ENCODE data around the gene ZNF678. TPM values are rescaled to one million over a fixed set of nuclear protein-coding genes. Genes with fewer than 3 reads are reported as not detected.

The ZNF678 gene
- total RNA-seq, 1 donor from 2014 or later = 20.3 TPM

DNA sequence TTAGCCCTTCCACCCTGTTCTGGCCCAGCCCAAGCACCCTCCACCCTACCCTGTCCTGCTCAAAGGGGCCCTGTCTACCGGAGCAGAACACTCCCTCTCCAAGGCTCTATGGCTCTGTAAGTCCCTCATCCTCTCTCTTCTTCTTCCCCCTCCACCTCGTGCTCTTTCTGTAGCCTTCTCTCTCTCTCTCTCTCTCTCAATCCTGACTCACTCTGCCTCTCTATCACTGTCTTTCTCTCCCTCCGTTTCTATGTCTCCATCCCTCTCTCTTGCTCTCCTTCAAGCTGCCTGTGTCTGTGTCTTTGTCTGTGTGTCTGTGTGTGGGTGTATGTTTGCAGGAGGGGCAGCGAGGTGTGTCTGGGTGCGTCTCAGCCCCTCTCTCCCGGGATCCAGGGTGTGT, 1.3 kb upstream of the ZNF678 start:
- ChIA-PET CTCF (interaction anchor here (1.3 to 3.1 kb wide), 2 partner anchors 11 to 19 kb away, joined by 3 to 16 read pairs; no protein-coding TSS in a partner anchor), POLR2A (no interaction called here)
- ATAC-seq (ENCODE audit: low read depth) (no peak), DNase-seq (no peak)
- peaks cover 8% of the 10 kb centered on the region for H3K27me3 Mint-ChIP-seq
- no peak overlapping the region for H3K27ac Mint-ChIP-seq
- intact Hi-C loops (cut with micrococcal nuclease) = loop anchor here (5.0 kb wide), 1 partner anchor 225 kb away; no protein-coding TSS in a partner anchor
- no peaks in the 10 kb centered on the region for H3K9me3 Mint-ChIP-seq
- TF ChIP-seq, protein P1, sequence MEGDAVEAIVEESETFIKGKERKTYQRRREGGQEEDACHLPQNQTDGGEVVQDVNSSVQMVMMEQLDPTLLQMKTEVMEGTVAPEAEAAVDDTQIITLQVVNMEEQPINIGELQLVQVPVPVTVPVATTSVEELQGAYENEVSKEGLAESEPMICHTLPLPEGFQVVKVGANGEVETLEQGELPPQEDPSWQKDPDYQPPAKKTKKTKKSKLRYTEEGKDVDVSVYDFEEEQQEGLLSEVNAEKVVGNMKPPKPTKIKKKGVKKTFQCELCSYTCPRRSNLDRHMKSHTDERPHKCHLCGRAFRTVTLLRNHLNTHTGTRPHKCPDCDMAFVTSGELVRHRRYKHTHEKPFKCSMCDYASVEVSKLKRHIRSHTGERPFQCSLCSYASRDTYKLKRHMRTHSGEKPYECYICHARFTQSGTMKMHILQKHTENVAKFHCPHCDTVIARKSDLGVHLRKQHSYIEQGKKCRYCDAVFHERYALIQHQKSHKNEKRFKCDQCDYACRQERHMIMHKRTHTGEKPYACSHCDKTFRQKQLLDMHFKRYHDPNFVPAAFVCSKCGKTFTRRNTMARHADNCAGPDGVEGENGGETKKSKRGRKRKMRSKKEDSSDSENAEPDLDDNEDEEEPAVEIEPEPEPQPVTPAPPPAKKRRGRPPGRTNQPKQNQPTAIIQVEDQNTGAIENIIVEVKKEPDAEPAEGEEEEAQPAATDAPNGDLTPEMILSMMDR (IDR thresholded peaks at IDR 0.05) = no peak
- H3K36me3 Mint-ChIP-seq (ENCODE audit: low read depth) = peaks cover 9% of the 10 kb centered on the region
- H3K4me1 Mint-ChIP-seq = peaks cover 39% of the 10 kb centered on the region
- H3K4me3 Mint-ChIP-seq = no peak overlapping the region

DNA sequence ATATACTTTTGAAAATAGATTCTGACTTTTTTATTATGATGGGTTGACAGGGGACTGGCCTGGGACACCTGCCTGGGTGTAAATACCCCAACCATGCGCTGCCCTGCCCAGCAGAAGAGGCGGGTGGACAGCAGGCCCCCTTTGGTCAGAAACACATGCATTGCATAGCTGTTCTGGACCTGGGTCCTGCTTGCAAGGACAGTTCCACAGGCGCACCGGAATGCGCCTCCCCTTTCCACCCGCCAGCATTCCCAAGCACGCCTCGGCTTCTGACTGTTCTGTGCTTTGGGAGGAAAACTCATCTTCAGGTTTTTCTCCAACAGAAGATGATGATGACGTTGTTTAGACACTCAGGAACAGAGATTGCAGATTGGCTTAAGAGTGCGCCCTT, 428 bp upstream of the ZNF678 start:
- peaks cover 44% of the 10 kb centered on the region for H3K4me1 Mint-ChIP-seq
- H3K27me3 Mint-ChIP-seq = peaks cover 8% of the 10 kb centered on the region
- H3K27ac Mint-ChIP-seq = peak overlapping the region; percentile 94
- CTCF ChIA-PET = interaction anchor here (3.1 kb wide), 1 partner anchor 20 kb away, joined by 16 read pairs; no protein-coding TSS in a partner anchor
- H3K36me3 Mint-ChIP-seq (ENCODE audit: low read depth) = peaks cover 9% of the 10 kb centered on the region
- ATAC-seq (ENCODE audit: low read depth) (no peak), DNase-seq (no peak)
- H3K4me3 Mint-ChIP-seq = peak overlapping the region; percentile 95
- POLR2A ChIA-PET = interaction anchor here (0.8 to 1.8 kb wide), 4 partner anchors 15 to 519 kb away, joined by 3 to 6 read pairs (median 4); partner anchors contain the start of genes ARF1, JMJD4 and SNAP47
- intact Hi-C loops (cut with micrococcal nuclease) = loop anchor here (1.0 to 5.0 kb wide), 3 partner anchors 21 to 224 kb away; partner anchors contain the start of genes JMJD4 and SNAP47
- no peaks in the 10 kb centered on the region for H3K9me3 Mint-ChIP-seq
- TF ChIP-seq, protein P1 (IDR thresholded peaks at IDR 0.05) = no peak

GRCh38 chr1:227567256-227567655, 3.9 kb downstream of the ZNF678 start:
- peaks cover 51% of the 10 kb centered on the region for H3K4me1 Mint-ChIP-seq
- ChIA-PET CTCF (no interaction called here), POLR2A (interaction anchor here (0.7 kb wide), 1 partner anchor 1642 kb away, joined by 3 read pairs; no protein-coding TSS in a partner anchor)
- H3K9me3 Mint-ChIP-seq = no peaks in the 10 kb centered on the region
- no peak overlapping the region for H3K27ac Mint-ChIP-seq
- no peak for ATAC-seq (ENCODE audit: low read depth)
- intact Hi-C loops (cut with micrococcal nuclease) = no loop called here
- TF ChIP-seq, protein P1 (IDR thresholded peaks at IDR 0.05) = no peak
- H3K27me3 Mint-ChIP-seq = peaks cover 1% of the 10 kb centered on the region
- H3K36me3 Mint-ChIP-seq (ENCODE audit: low read depth) = peaks cover 15% of the 10 kb centered on the region
- no peak for DNase-seq
- H3K4me3 Mint-ChIP-seq = no peak overlapping the region

- CTCF ChIA-PET = no interaction called here
- intact Hi-C loops (cut with micrococcal nuclease) = no loop called here
- TF ChIP-seq, protein P1 (IDR thresholded peaks at IDR 0.05) = no peak
- peaks cover 54% of the 10 kb centered on the region for H3K4me1 Mint-ChIP-seq
- POLR2A ChIA-PET = no interaction called here
- DNase-seq = no peak
- H3K4me3 Mint-ChIP-seq = no peak overlapping the region
- no peaks in the 10 kb centered on the region for H3K9me3 Mint-ChIP-seq
- H3K27ac Mint-ChIP-seq = no peak overlapping the region
- peaks cover 19% of the 10 kb centered on the region for H3K36me3 Mint-ChIP-seq (ENCODE audit: low read depth)
- H3K27me3 Mint-ChIP-seq = no peaks in the 10 kb centered on the region
- ATAC-seq (ENCODE audit: low read depth) = no peak
These were observed 5.2 kb downstream of the ZNF678 start for GRCh38 chr1:227568593-227568992.

GRCh38 chr1:227572752-227573151, 9.4 kb downstream of the ZNF678 start:
- Mint-ChIP-seq H3K27ac (no peak overlapping the region), H3K4me3 (no peak overlapping the region), H3K4me1 (peaks cover 49% of the 10 kb centered on the region), H3K9me3 (peaks cover 22% of the 10 kb centered on the region), H3K27me3 (no peaks in the 10 kb centered on the region), H3K36me3 (ENCODE audit: low read depth) (peaks cover 43% of the 10 kb centered on the region)
- TF ChIP-seq, protein P1 (IDR thresholded peaks at IDR 0.05) = no peak
- intact Hi-C loops (cut with micrococcal nuclease) = no loop called here
- POLR2A ChIA-PET = no interaction called here
- ATAC-seq (ENCODE audit: low read depth) (no peak), DNase-seq (no peak)
- CTCF ChIA-PET = interaction anchor here (1.1 kb wide), 1 partner anchor 11 kb away, joined by 3 read pairs; no protein-coding TSS in a partner anchor

Data from activated B cell treated with CpG ODN at 0.5 μM for 24 hours (primary cell).